Body of pancreas (tissue), 4 donors: ENCODE results near the gene FLNC. TPM values are rescaled to one million over a fixed set of nuclear protein-coding genes. Genes with fewer than 3 reads are reported as not detected.

ENCODE experiments used
- ATAC-seq: fragments of 150-250 bp; one replicate; pipeline ENCODE4 v1.9.1; 2016
- DNase-seq, 4 donors: peaks; one replicate each; pipeline ENCODE4 v3.0.0-alpha.2; 2019
- H3K27ac ChIP-seq, 4 donors: fragments of 200-600 bp; sonication (generic); 1 replicate in 3 of 4; 2 replicates in 1 of 4; pipeline versions ENCODE4 v1.5.1 to v1.6.1; 2016 to 2019; ENCODE audit warnings: mild to moderate bottlenecking in 1 of 4, mixed read lengths in 1 of 4, moderate library complexity in 1 of 4
- H3K27me3 ChIP-seq, 2 donors: fragments of 200-600 bp; sonication (generic); one replicate each; pipeline ENCODE4 v1.6.0; 2016; ENCODE audit warnings: mild to moderate bottlenecking in 1 of 2
- H3K36me3 ChIP-seq, 2 donors: fragments of 200-600 bp; sonication (generic); replicated peaks in 1 of 2; 2 replicates each; pipeline ENCODE4 v1.5.1; 2016; ENCODE audit warnings: low read depth in 2 of 2; ENCODE audit not compliant: insufficient read depth in 1 of 2
- H3K4me1 ChIP-seq: fragments of 200-600 bp; sonication (generic); one replicate; pipeline ENCODE4 v1.6.0; 2016
- H3K4me3 ChIP-seq, 2 donors: fragments of 200-600 bp; sonication (generic); 1 replicate in 1 of 2; 2 replicates in 1 of 2; pipeline ENCODE4 v1.5.1; 2016 to 2019
- H3K9me3 ChIP-seq, 3 donors: fragments of 200-600 bp; sonication (generic); 1 replicate in 2 of 3; 2 replicates in 1 of 3; pipeline ENCODE4 v1.5.1; 2016
- CTCF ChIP-seq, 7 experiments: fragments of 450-650 bp in 4 of 7; fragments of 200-600 bp in 3 of 7; sonication (generic) in 3 of 7; IDR thresholded peaks; one replicate each; pipeline ENCODE4 v1.5.1; 2016 to 2019; ENCODE audit warnings: antibody characterized with exemption in 7 of 7
- POLR2A ChIP-seq, 3 donors: fragments of 450-650 bp; IDR thresholded peaks; one replicate each; pipeline ENCODE4 v1.6.1; 2016; ENCODE audit warnings: antibody characterized with exemption in 3 of 3, mild to moderate bottlenecking in 2 of 3
- WGBS, 2 donors: methylation state at CpG; one replicate each; pipeline ENCODE4 v1.1.5; 2017; 5-methylcytosine and 5-hydroxymethylcytosine counted together
- intact Hi-C: fragments of 100-400 bp; cut with DNase I; formaldehyde crosslinking; loops from one replicate; pipeline ENCODE4 v1.15.1; 2023
- total RNA-seq, 2 donors: library from RNA; depleted of rRNA; stranded (reverse); fragments of >200 nt; gene quantifications; one replicate each; pipeline ENCODE4 v1.1.0, GENCODE V29; 2016

The FLNC gene
- total RNA-seq, 2 donors from 2014 or later: 1.8 to 4.0 TPM

- Histone ChIP-seq H3K36me3 (no peaks in the 10 kb centered on the region), H3K4me3 (no peak overlapping the region), H3K27me3 (no peaks in the 10 kb centered on the region), H3K27ac (no peak overlapping the region), H3K9me3 (no peaks in the 10 kb centered on the region), H3K4me1 (no peaks in the 10 kb centered on the region)
- intact Hi-C loops: no loop called here
- DNase-seq: peak; percentile 37 to 64 (median 47)
- 35 to 48% methylated on average over 16 to 33 of the region's 35 CpGs for WGBS, 2 donors
- TF ChIP-seq CTCF (IDR thresholded peaks at IDR 0.05): peak; percentile 21 to 81 (median 56)
- no peak for TF ChIP-seq POLR2A (IDR thresholded peaks at IDR 0.05)
- peak; percentile 54 for ATAC-seq
Observed at GRCh38 chr7:128841921-128842673, 11.9 kb downstream of the FLNC start.

GRCh38 chr7:128842674-128843641 lies 12.8 kb downstream of the FLNC start:
- Histone ChIP-seq H3K27ac (no peak overlapping the region), H3K4me3 (no peak overlapping the region), H3K27me3 (no peaks in the 10 kb centered on the region), H3K36me3 (no peaks in the 10 kb centered on the region), H3K9me3 (no peaks in the 10 kb centered on the region), H3K4me1 (no peaks in the 10 kb centered on the region)
- 81 to 85% methylated on average over 24 to 38 of the region's 38 CpGs for WGBS, 2 donors
- ATAC-seq (no peak), DNase-seq (no peak)
- intact Hi-C loops: no loop called here
- TF ChIP-seq POLR2A (IDR thresholded peaks at IDR 0.05) (no peak), CTCF (IDR thresholded peaks at IDR 0.05) (no peak)

GRCh38 chr7:128843938-128844621 lies 13.9 kb downstream of the FLNC start:
- Histone ChIP-seq H3K27ac (no peak overlapping the region), H3K36me3 (no peaks in the 10 kb centered on the region), H3K4me1 (no peaks in the 10 kb centered on the region), H3K9me3 (no peaks in the 10 kb centered on the region), H3K27me3 (no peaks in the 10 kb centered on the region), H3K4me3 (no peak overlapping the region)
- no peak for DNase-seq
- WGBS, 2 donors: 91 to 93% methylated on average over 3 to 17 of the region's 17 CpGs
- TF ChIP-seq POLR2A (IDR thresholded peaks at IDR 0.05) (no peak), CTCF (IDR thresholded peaks at IDR 0.05) (no peak)
- intact Hi-C loops: no loop called here
- ATAC-seq: no peak

GRCh38 chr7:128844777-128845311 lies 14.6 kb downstream of the FLNC start:
- DNase-seq (no peak), ATAC-seq (no peak)
- H3K36me3 ChIP-seq: no peaks in the 10 kb centered on the region
- H3K27ac ChIP-seq: no peak overlapping the region
- TF ChIP-seq POLR2A (IDR thresholded peaks at IDR 0.05): no peak
- TF ChIP-seq CTCF (IDR thresholded peaks at IDR 0.05): no peak
- no peak overlapping the region for H3K4me3 ChIP-seq
- H3K4me1 ChIP-seq: no peaks in the 10 kb centered on the region
- intact Hi-C loops: no loop called here
- no peaks in the 10 kb centered on the region for H3K9me3 ChIP-seq
- 90 to 91% methylated on average over 14 to 24 of the region's 25 CpGs for WGBS, 2 donors
- no peaks in the 10 kb centered on the region for H3K27me3 ChIP-seq
